HG03103 (cell line): ENCODE data around the gene RIMBP2.

Source experiments
- ATAC-seq: cut with Tn5 transposase; IDR thresholded peaks from one replicate; pipeline ENCODE4 v1.9.1; 2021; ENCODE audit warnings: low read depth; ENCODE audit not compliant: unreplicated experiment

The RIMBP2 gene

DNA sequence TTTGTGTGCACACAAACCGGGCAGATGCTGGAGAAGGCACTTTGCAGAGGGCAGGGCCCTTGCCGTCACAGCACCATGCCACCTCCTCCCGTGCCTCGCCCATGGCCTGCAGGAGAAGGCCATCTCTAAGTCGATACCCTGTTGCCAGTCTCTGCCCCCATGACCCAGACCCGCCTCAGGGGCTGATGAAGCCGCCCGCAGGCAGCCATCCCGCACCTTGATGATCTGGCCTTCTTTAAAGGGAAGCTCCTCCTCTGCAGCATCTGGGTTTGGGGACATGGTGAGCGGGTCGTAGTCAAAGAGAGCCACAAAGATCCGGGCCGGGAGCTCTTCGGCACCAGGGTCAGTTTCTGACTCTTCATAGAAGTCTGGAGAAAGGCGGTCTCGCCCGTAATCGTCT is 302.2 kb downstream of the RIMBP2 start:
- no peak for ATAC-seq

DNA sequence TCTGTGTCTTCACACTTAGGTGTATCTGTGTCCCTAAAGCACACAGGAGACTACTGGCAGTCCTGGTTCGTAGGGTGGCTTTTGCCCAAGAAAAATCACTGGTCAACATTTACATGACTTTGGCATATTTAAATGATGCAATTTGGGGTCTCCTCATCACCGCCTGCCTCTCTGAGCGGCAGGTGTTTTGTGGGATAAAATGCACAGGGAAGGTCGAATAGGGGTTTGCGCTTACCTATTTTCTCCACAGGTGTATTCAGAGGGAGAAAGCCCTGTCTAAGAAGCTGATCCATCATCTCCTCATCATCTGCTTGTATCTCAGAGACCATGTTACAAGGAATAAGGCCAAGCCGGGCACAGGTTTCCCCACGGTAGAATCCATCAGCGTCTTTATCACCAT is 303.7 kb downstream of the RIMBP2 start:
- no peak for ATAC-seq

GRCh38 chr12:130405332-130405731 is 310.8 kb downstream of the RIMBP2 start:
- ATAC-seq, result no peak

DNA sequence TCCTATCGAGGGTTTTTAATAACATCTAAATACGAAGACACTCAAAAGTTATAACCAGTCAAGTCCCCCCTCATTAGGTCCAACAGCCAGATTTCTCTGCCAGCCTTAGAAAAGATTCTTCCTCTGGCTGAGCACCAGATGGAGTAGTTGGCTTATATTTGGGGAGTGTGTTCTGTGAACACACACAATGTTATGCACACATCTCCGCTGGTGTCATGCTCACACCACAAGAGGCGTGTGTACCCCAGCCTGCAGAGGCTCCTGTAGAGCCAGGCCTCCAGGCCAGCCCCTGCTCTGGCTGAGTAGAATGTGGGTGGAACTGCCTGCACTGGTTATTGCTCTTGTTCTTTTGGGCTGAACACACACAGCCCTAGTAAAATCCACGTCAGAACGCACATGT is 314.4 kb downstream of the RIMBP2 start:
- ATAC-seq, result no peak

- no peak for ATAC-seq
Measured at GRCh38 chr12:130398100-130398848, 317.8 kb downstream of the RIMBP2 start.

DNA sequence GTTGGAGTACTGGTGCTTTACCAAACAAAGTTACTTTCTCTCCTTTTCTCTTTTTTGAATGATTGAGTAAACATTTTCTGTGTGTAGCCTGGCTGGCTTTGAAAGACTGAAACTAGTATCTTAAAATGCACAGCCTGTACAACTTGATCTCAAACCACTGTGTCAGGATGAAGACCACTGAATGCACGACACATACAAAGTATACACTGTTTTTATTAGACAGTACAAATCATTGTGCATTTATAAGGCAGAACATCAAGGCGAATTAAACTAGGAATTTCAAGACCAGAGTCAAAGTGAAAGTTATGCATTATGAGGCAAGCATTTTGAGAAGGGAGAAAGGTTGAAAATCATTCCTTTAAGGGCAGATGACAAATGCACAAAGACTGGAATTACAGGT is 319.4 kb downstream of the RIMBP2 start:
- no peak for ATAC-seq

GRCh38 chr12:130394906-130395305 is 321.2 kb downstream of the RIMBP2 start:
- no peak for ATAC-seq

- no peak for ATAC-seq
Measured at GRCh38 chr12:130391186-130391585, 324.9 kb downstream of the RIMBP2 start.

DNA sequence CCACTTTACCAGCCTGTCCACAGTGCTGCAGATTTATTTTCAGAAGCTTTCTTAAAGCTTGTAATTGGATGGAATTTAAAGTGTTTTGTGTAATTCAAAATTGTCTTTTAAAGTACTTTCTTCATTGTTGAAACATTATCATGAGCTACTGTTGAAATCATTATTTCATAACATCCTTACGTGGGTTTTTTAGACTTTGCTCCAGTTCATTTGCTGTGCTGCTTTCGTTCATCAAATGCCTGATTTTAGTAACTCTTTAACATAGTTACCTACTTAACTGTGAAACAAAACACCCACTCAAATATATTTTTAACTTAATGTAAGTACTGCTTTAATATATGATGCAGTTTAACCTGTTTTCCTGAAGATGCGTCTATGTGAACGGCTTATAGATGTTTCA is 330.9 kb downstream of the RIMBP2 start:
- no peak for ATAC-seq

DNA sequence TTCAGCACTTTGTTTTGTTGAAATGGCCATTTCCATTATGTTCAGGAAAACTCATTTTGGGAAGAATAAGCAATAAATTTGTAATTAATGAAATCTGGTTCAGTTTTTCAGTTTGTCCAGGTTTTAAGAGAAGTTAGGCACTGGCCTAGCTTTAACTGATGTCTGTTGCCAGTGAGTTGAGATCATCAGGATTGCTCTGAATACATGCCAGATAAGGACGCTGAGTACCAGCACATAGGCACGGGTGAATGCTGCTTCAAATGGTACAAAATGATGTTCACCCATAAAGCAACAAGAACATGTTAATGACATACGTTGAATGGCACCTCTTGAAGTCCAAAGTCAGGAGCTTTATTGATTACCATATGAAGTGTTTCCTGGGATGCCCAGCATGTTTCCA is 331.9 kb downstream of the RIMBP2 start:
- ATAC-seq, result no peak

GRCh38 chr12:130382818-130383217 is 333.3 kb downstream of the RIMBP2 start:
- no peak for ATAC-seq

GRCh38 chr12:130375296-130376287 is 340.5 kb downstream of the RIMBP2 start:
- no peak for ATAC-seq

DNA sequence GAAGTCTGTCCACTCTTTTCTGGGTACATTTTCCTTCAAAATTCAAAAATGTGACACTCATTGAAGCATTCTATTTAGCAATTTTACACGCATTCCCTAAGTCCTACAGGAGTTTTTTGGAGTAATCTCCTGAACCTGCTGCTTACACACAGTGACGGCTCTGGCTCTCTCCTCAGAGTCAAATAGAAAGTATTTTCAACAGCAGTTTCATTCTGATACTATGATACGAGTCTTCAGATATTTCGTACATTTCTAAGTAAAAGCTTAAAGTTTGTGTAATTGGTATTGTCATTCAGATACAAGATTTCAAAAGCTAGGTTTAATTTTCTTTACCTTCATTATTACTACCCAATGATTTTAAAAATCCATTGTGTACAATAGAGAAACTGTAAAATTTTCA is 342.0 kb downstream of the RIMBP2 start:
- ATAC-seq, result no peak

- no peak for ATAC-seq
Measured at GRCh38 chr12:130372936-130373335, 343.2 kb downstream of the RIMBP2 start.

DNA sequence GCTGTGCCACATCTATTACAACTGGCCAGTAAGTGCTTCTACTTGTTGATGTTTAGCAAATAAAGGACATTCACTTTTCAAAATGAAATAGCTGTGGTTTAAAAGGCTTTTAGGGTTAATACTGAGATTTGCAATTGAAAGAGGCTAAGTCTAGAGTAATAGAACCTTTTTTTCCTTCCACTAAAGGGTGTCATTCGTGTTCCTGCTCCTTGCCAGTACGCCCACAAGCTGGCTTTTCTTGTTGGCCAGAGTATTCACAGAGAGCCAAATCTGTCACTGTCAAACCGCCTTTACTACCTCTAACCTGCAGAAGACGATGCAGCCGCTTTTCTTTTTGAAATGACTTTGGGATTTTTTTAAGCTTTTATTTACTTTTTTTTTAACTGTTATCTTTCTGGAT is 344.8 kb downstream of the RIMBP2 start:
- no peak for ATAC-seq

DNA sequence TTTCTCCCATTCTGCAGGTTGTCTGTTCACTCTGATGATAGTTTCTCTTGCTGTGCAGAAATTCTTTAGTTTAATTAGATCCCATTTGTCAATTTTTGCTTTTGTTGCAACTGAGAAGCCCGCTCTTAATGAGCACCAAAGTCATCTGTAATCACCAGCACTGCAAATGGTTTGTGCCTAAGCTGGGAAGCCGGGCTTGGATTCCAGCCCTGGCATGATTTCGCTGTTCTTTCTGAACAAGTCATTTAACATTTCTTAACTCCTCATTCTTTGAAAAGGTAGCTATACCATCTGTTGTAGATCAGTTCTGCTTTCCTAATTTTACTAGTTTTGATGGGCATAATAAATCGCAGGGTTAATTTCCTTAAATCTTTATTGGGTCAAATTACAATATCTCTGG is 346.3 kb downstream of the RIMBP2 start:
- ATAC-seq, result no peak

- ATAC-seq, result no peak
Measured at GRCh38 chr12:130367523-130367922, 348.6 kb downstream of the RIMBP2 start.

- no peak for ATAC-seq
Measured at GRCh38 chr12:130367003-130367402, 349.1 kb downstream of the RIMBP2 start.

- no peak for ATAC-seq
Measured at GRCh38 chr12:130366159-130366558, 349.9 kb downstream of the RIMBP2 start.

DNA sequence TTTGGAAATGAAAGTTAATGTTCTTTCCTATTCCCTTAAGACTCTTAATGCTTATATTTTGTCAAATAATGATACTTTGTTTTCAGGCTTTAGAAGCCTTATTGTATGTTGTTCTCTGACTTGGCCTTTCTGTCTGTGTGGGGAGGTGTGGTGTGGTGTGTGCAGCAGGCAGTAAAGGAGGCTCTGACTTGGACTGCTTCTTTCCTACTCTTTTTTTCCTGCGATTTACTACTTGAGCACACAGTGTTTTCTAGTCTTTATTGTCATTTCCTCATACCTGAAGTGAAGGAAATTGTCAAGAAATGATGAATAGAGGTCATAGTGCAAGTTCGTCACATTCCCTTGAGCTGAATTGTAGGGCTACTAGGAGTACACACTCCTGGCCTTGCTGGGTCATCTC is 351.5 kb downstream of the RIMBP2 start:
- no peak for ATAC-seq

- no peak for ATAC-seq
Measured at GRCh38 chr12:130362060-130362459, 354.0 kb downstream of the RIMBP2 start.
